HG03103 (cell line): Measurements from ENCODE around the gene DRGX.

Experiments used
- ATAC-seq: cut with Tn5 transposase; IDR thresholded peaks from one replicate; pipeline ENCODE4 v1.9.1; 2021; ENCODE audit warnings: low read depth; ENCODE audit not compliant: unreplicated experiment

Gene DRGX

GRCh38 chr10:49395741-49396665, at the start of gene DRGX:
Gene DRGX (minus strand): TSS chr10:49396089. CDS start chr10:49395440, 649 bp downstream.
- ATAC-seq: no peak

- ATAC-seq: no peak
Observed at GRCh38 chr10:49444349-49444748, 48.5 kb upstream of the DRGX start.

- no peak for ATAC-seq
Observed at GRCh38 chr10:49442863-49443262, 47.0 kb upstream of the DRGX start.

GRCh38 chr10:49441488-49442476, 45.9 kb upstream of the DRGX start:
- ATAC-seq: no peak

- ATAC-seq: no peak
Observed at GRCh38 chr10:49435225-49435624, 39.3 kb upstream of the DRGX start.

- ATAC-seq: no peak
Observed at GRCh38 chr10:49433069-49433468, 37.2 kb upstream of the DRGX start.

- ATAC-seq: no peak
Observed at GRCh38 chr10:49431426-49431825, 35.5 kb upstream of the DRGX start.

- ATAC-seq: no peak
Observed at GRCh38 chr10:49429458-49429857, 33.6 kb upstream of the DRGX start.

GRCh38 chr10:49426490-49427360, 30.8 kb upstream of the DRGX start:
- no peak for ATAC-seq

- no peak for ATAC-seq
Observed at GRCh38 chr10:49419005-49419404, 23.1 kb upstream of the DRGX start.

- ATAC-seq: no peak
Observed at GRCh38 chr10:49418328-49418727, 22.4 kb upstream of the DRGX start.

- no peak for ATAC-seq
Observed at GRCh38 chr10:49418053-49418326, 22.1 kb upstream of the DRGX start.

GRCh38 chr10:49417311-49418052, 21.6 kb upstream of the DRGX start:
- ATAC-seq: no peak

- no peak for ATAC-seq
Observed at GRCh38 chr10:49415846-49416245, 20.0 kb upstream of the DRGX start.

GRCh38 chr10:49415109-49415508, 19.2 kb upstream of the DRGX start:
- no peak for ATAC-seq

- no peak for ATAC-seq
Observed at GRCh38 chr10:49414496-49414895, 18.6 kb upstream of the DRGX start.

- no peak for ATAC-seq
Observed at GRCh38 chr10:49412571-49412970, 16.7 kb upstream of the DRGX start.

- no peak for ATAC-seq
Observed at GRCh38 chr10:49410365-49411074, 14.6 kb upstream of the DRGX start.

- ATAC-seq: no peak
Observed at GRCh38 chr10:49409755-49410154, 13.9 kb upstream of the DRGX start.
